Lower leg skin (tissue), 3 donors: Measurements from ENCODE around the gene TMEM123.

ENCODE experiments used
- CTCF ChIP-seq, 3 donors: fragments of 450-650 bp; IDR thresholded peaks; one replicate each; pipeline ENCODE4 v1.5.1; 2016; ENCODE audit warnings: antibody characterized with exemption in 3 of 3, mild to moderate bottlenecking in 3 of 3, moderate library complexity in 2 of 3
- POLR2A ChIP-seq, 2 donors: fragments of 450-650 bp; IDR thresholded peaks; one replicate each; pipeline ENCODE4 v1.6.1; 2016 to 2017; ENCODE audit warnings: antibody characterized with exemption in 2 of 2, mild to moderate bottlenecking in 1 of 2, moderate library complexity in 1 of 2

DNA sequence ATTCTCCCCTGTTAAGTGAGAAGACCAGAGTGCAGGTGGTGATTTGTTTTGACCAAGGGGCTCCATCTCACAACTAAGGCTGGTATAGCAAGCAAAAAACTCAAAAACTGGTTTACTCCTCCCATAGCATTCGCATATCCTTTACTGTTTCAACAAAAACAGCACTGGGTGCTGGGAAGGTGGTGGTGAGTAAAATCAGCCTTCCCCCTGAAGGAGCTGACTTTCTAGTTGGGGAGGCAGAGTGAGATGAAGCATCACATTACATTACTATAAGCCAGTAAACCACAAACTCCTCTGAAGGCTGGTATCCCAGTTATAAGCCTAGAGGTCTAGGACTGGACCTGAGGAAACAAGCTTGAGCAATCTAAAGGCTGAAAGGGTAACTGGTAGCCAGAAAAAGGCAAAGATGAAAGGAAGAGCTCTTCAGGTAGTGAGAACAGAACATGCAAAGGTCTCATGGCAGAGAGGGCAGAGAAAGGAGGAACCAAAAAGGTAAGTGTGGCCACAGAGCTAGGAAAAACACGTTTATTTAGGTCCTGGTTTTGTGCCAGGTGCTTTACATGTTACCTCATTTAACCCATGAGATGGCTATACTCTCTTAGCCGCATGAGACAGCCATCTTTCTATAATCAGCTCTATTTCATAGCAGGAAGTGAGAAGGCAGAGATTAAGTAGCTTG is 22.3 kb downstream of the TMEM123 start:
- no peak for TF ChIP-seq CTCF (IDR thresholded peaks at IDR 0.05)
- no peak for TF ChIP-seq POLR2A (IDR thresholded peaks at IDR 0.05)
